GM23338 (cell line): ENCODE measurements around the gene POMT2. TPM values are rescaled to one million over a fixed set of nuclear protein-coding genes. Genes with fewer than 3 reads are reported as not detected.

Source experiments
- ATAC-seq: fragments of 200-7000 bp; cut with Tn5 transposase; 3 replicates; pipeline ENCODE4 v1.9.1; 2020
- DNase-seq: peaks from one replicate; pipeline ENCODE4 v3.0.0-alpha.2; 2015; ENCODE audit warnings: low spot score
- H2AFZ ChIP-seq: fragments of 200-600 bp; sonication (generic); 2 replicates; pipeline ENCODE4 v1.8.0; 2016; ENCODE audit warnings: antibody characterized with exemption, mild to moderate bottlenecking, moderate library complexity
- H3F3A ChIP-seq: fragments of 200-600 bp; sonication (generic); replicated peaks from 2 replicates; pipeline ENCODE4 v1.8.0; 2017; ENCODE audit warnings: antibody characterized with exemption, mixed run types, low read depth
- H3K27ac ChIP-seq: fragments of 200-600 bp; sonication (generic); 2 replicates; pipeline ENCODE4 v1.6.1; 2016; ENCODE audit warnings: low read depth
- H3K27me3 ChIP-seq: fragments of 200-600 bp; sonication (generic); 2 replicates; pipeline ENCODE4 v1.8.0; 2016; ENCODE audit warnings: mild to moderate bottlenecking, mixed run types, moderate library complexity; ENCODE audit not compliant: insufficient read depth
- H3K36me3 ChIP-seq: fragments of 200-600 bp; sonication (generic); 2 replicates; pipeline ENCODE4 v1.8.0; 2016; ENCODE audit warnings: mild to moderate bottlenecking; ENCODE audit not compliant: insufficient read depth
- H3K4me1 ChIP-seq: fragments of 200-600 bp; sonication (generic); 2 replicates; pipeline ENCODE4 v1.8.0; 2016; ENCODE audit warnings: mild to moderate bottlenecking, moderate library complexity; ENCODE audit not compliant: insufficient read depth
- H3K4me2 ChIP-seq: fragments of 200-600 bp; sonication (generic); 2 replicates; pipeline ENCODE4 v1.7.1; 2017; ENCODE audit warnings: mixed run types
- H3K4me3 ChIP-seq: fragments of 200-600 bp; sonication (generic); 2 replicates; pipeline ENCODE4 v1.6.1; 2016; ENCODE audit warnings: mixed run types
- H3K79me2 ChIP-seq: fragments of 200-600 bp; sonication (generic); replicated peaks from 2 replicates; pipeline ENCODE4 v1.8.0; 2017; ENCODE audit warnings: mild to moderate bottlenecking; ENCODE audit not compliant: insufficient read depth
- H3K9me2 ChIP-seq: fragments of 200-600 bp; sonication (generic); 2 replicates; pipeline ENCODE4 v1.8.0; 2017; ENCODE audit not compliant: insufficient read depth
- H4K20me1 ChIP-seq: fragments of 200-600 bp; sonication (generic); replicated peaks from 2 replicates; pipeline ENCODE4 v1.8.0; 2017; ENCODE audit warnings: mild to moderate bottlenecking; ENCODE audit not compliant: insufficient read depth
- H3K27ac Mint-ChIP-seq: 2 replicates; pipeline ENCODE4 v1.8.0; 2020; ENCODE audit warnings: inconsistent platforms, mild to moderate bottlenecking, moderate library complexity, mixed read lengths
- H3K27me3 Mint-ChIP-seq: 3 replicates; pipeline ENCODE4 v1.8.0; 2022; ENCODE audit warnings: low read depth, mild to moderate bottlenecking, moderate library complexity, mixed read lengths, inconsistent platforms; ENCODE audit not compliant: insufficient read depth, poor library complexity
- H3K36me3 Mint-ChIP-seq: 3 replicates; pipeline ENCODE4 v1.8.0; 2021; ENCODE audit warnings: low read depth, mild to moderate bottlenecking, inconsistent platforms, moderate library complexity, mixed read lengths
- H3K4me1 Mint-ChIP-seq: 3 replicates; pipeline ENCODE4 v1.8.0; 2020; ENCODE audit warnings: mild to moderate bottlenecking, inconsistent platforms, mixed read lengths
- H3K4me3 Mint-ChIP-seq: 3 replicates; pipeline ENCODE4 v1.8.0; 2021; ENCODE audit warnings: moderate library complexity, mild to moderate bottlenecking, inconsistent platforms, mixed read lengths
- H3K9me3 Mint-ChIP-seq: 3 replicates; pipeline ENCODE4 v1.8.0; 2020; ENCODE audit warnings: moderate library complexity, mild to moderate bottlenecking, inconsistent platforms, mixed read lengths
- CREB1 ChIP-seq: fragments of 250-450 bp; sonication (Bioruptor Pico); IDR thresholded peaks from 2 replicates; pipeline ENCODE4 v1.5.0; 2020; ENCODE audit warnings: low read depth, mild to moderate bottlenecking, moderate library complexity
- EZH2 ChIP-seq: fragments of 200-600 bp; sonication (generic); IDR thresholded peaks from one replicate; pipeline ENCODE4 v1.8.0; 2017; ENCODE audit warnings: antibody characterized with exemption, mild to moderate bottlenecking, low read depth; ENCODE audit not compliant: unreplicated experiment
- EZH2phosphoT487 ChIP-seq: fragments of 200-600 bp; sonication (generic); IDR thresholded peaks from one replicate; pipeline ENCODE4 v1.8.1; 2018; ENCODE audit warnings: antibody characterized with exemption; ENCODE audit not compliant: unreplicated experiment
- NANOG ChIP-seq: IDR thresholded peaks from 2 replicates; pipeline ENCODE4 v1.6.1; 2016; ENCODE audit warnings: antibody characterized with exemption, borderline replicate concordance
- POLR2AphosphoS5 ChIP-seq: IDR thresholded peaks from 2 replicates; pipeline ENCODE4 v1.6.1; 2016; ENCODE audit warnings: antibody characterized with exemption, low read depth
- STAT1 ChIP-seq: IDR thresholded peaks from one replicate; pipeline ENCODE4 v1.6.1; 2016; ENCODE audit warnings: antibody characterized with exemption; ENCODE audit not compliant: unreplicated experiment
- ZNF114 ChIP-seq: fragments of 250-450 bp; sonication (Bioruptor Pico); IDR thresholded peaks from 2 replicates; pipeline ENCODE4 v1.5.0; 2020; ENCODE audit warnings: mild to moderate bottlenecking, moderate library complexity
- ZNF331 ChIP-seq: fragments of 250-450 bp; sonication (Bioruptor Pico); IDR thresholded peaks from 2 replicates; pipeline ENCODE4 v1.5.0; 2020; ENCODE audit warnings: low read depth, mild to moderate bottlenecking, moderate library complexity
- polyA plus RNA-seq: library from polyadenylated mRNA; unstranded; fragments of >200 nt; fragmentation: Nextera tagmentation; extraction: Ambion mirVana; gene quantifications from 2 replicates; pipeline ENCODE4 v1.2.1, GENCODE V29; 2016
- total RNA-seq: library from RNA; depleted of rRNA; stranded (reverse); fragments of >200 nt; shearing (Covaris generic); gene quantifications from 2 replicates; pipeline ENCODE4 v1.2.3, GENCODE V29; 2014
- TF ChIP-seq, protein P1 (sequence below): IDR thresholded peaks from 2 replicates; pipeline ENCODE4 v1.6.1; 2016; ENCODE audit warnings: antibody characterized with exemption
- TF ChIP-seq, protein P2 (sequence below), 2 experiments: fragments of 200-600 bp in 1 of 2; sonication (generic) in 1 of 2; conservative IDR thresholded peaks; 2 replicates each; pipeline versions ENCODE4 v1.5.1 to v1.6.1; 2016 to 2017; ENCODE audit warnings: antibody characterized with exemption in 2 of 2, low read depth in 2 of 2, mild to moderate bottlenecking in 2 of 2, moderate library complexity in 1 of 2
- TF ChIP-seq, protein P3 (sequence below): fragments of 250-450 bp; sonication (Bioruptor Pico); IDR thresholded peaks from 2 replicates; pipeline ENCODE4 v1.5.0; 2020; ENCODE audit warnings: mild to moderate bottlenecking, moderate library complexity
- TF ChIP-seq, protein P4 (sequence below): IDR thresholded peaks from one replicate; pipeline ENCODE4 v1.6.1; 2018; ENCODE audit warnings: antibody characterized with exemption; ENCODE audit not compliant: unreplicated experiment

POMT2 gene
- total and polyA plus RNA-seq, 2 experiments from 2014 or later: 24.3 to 29.9 TPM

DNA sequence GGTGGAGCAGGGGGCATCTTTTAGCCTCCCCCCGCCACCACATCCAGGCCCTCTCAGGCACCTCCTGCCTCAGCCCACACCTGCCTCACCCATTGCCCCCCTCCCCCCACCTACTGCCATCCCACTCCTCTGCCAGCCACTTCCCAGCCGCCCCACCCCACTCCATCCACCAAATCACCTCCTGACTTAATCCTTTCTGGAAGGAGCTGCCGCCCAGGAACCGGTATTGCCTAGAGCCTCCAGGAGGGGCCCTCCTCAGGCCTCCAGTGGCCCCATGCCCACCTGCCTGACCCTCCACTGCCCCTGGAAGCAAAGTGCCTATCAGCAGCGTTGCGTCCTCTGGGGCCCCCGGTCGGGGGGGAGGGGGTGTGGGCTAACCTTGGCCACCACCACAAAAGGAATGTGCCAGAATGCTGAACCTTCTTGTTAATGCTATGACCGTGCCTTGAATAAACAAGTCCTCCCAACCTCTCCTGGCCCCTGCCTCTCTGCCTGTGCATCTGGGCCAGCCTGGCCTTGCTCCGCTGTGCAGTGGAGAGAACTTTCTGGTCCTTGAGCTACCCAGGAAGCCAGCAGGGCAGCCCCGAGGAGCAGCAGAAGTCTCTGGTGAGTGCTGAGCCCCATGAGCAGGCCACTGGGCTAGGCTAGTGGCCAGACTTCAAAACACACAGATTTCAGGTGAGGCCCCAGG lies 61.5 kb downstream of the POMT2 start:
- peaks cover 2% of the 10 kb centered on the region; the same call in 2 of the 3 replicates for H3K4me1 Mint-ChIP-seq
- ATAC-seq (no peak; the same call in 2 of the 3 replicates), DNase-seq (no peak)
- H3K36me3 ChIP-seq: no peaks in the 10 kb centered on the region
- no peaks in the 10 kb centered on the region for H3K79me2 ChIP-seq
- no peaks in the 10 kb centered on the region for H3K36me3 Mint-ChIP-seq
- no peaks in the 10 kb centered on the region for H3F3A ChIP-seq
- no peak overlapping the region for H3K27ac ChIP-seq
- no peaks in the 10 kb centered on the region for H3K27me3 ChIP-seq
- H3K4me3 ChIP-seq: no peak overlapping the region
- peaks cover 14% of the 10 kb centered on the region for H3K27me3 Mint-ChIP-seq
- no peak overlapping the region for H3K4me2 ChIP-seq
- H4K20me1 ChIP-seq: no peaks in the 10 kb centered on the region
- no peaks in the 10 kb centered on the region for H3K9me2 ChIP-seq
- H3K4me3 Mint-ChIP-seq: no peak overlapping the region; the same call in 2 of the 3 replicates
- H3K4me1 ChIP-seq: no peaks in the 10 kb centered on the region
- H2AFZ ChIP-seq: no peak overlapping the region
- H3K27ac Mint-ChIP-seq: no peak overlapping the region
- H3K9me3 Mint-ChIP-seq: no peaks in the 10 kb centered on the region
- TF ChIP-seq, protein P1, sequence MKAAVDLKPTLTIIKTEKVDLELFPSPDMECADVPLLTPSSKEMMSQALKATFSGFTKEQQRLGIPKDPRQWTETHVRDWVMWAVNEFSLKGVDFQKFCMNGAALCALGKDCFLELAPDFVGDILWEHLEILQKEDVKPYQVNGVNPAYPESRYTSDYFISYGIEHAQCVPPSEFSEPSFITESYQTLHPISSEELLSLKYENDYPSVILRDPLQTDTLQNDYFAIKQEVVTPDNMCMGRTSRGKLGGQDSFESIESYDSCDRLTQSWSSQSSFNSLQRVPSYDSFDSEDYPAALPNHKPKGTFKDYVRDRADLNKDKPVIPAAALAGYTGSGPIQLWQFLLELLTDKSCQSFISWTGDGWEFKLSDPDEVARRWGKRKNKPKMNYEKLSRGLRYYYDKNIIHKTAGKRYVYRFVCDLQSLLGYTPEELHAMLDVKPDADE: no peak
- TF ChIP-seq STAT1 (no peak), POLR2AphosphoS5 (no peak), NANOG (no peak), EZH2 (no peak), ZNF331 (CRISPR knock-in tag) (no peak), EZH2phosphoT487 (no peak), CREB1 (CRISPR knock-in tag) (no peak), ZNF114 (CRISPR knock-in tag) (no peak)
- TF ChIP-seq, protein P2, sequence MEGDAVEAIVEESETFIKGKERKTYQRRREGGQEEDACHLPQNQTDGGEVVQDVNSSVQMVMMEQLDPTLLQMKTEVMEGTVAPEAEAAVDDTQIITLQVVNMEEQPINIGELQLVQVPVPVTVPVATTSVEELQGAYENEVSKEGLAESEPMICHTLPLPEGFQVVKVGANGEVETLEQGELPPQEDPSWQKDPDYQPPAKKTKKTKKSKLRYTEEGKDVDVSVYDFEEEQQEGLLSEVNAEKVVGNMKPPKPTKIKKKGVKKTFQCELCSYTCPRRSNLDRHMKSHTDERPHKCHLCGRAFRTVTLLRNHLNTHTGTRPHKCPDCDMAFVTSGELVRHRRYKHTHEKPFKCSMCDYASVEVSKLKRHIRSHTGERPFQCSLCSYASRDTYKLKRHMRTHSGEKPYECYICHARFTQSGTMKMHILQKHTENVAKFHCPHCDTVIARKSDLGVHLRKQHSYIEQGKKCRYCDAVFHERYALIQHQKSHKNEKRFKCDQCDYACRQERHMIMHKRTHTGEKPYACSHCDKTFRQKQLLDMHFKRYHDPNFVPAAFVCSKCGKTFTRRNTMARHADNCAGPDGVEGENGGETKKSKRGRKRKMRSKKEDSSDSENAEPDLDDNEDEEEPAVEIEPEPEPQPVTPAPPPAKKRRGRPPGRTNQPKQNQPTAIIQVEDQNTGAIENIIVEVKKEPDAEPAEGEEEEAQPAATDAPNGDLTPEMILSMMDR (conservative IDR thresholded peaks at IDR 0.05; ENCODE audit: low read depth in 2 of 2): no peak
- TF ChIP-seq, protein P3, sequence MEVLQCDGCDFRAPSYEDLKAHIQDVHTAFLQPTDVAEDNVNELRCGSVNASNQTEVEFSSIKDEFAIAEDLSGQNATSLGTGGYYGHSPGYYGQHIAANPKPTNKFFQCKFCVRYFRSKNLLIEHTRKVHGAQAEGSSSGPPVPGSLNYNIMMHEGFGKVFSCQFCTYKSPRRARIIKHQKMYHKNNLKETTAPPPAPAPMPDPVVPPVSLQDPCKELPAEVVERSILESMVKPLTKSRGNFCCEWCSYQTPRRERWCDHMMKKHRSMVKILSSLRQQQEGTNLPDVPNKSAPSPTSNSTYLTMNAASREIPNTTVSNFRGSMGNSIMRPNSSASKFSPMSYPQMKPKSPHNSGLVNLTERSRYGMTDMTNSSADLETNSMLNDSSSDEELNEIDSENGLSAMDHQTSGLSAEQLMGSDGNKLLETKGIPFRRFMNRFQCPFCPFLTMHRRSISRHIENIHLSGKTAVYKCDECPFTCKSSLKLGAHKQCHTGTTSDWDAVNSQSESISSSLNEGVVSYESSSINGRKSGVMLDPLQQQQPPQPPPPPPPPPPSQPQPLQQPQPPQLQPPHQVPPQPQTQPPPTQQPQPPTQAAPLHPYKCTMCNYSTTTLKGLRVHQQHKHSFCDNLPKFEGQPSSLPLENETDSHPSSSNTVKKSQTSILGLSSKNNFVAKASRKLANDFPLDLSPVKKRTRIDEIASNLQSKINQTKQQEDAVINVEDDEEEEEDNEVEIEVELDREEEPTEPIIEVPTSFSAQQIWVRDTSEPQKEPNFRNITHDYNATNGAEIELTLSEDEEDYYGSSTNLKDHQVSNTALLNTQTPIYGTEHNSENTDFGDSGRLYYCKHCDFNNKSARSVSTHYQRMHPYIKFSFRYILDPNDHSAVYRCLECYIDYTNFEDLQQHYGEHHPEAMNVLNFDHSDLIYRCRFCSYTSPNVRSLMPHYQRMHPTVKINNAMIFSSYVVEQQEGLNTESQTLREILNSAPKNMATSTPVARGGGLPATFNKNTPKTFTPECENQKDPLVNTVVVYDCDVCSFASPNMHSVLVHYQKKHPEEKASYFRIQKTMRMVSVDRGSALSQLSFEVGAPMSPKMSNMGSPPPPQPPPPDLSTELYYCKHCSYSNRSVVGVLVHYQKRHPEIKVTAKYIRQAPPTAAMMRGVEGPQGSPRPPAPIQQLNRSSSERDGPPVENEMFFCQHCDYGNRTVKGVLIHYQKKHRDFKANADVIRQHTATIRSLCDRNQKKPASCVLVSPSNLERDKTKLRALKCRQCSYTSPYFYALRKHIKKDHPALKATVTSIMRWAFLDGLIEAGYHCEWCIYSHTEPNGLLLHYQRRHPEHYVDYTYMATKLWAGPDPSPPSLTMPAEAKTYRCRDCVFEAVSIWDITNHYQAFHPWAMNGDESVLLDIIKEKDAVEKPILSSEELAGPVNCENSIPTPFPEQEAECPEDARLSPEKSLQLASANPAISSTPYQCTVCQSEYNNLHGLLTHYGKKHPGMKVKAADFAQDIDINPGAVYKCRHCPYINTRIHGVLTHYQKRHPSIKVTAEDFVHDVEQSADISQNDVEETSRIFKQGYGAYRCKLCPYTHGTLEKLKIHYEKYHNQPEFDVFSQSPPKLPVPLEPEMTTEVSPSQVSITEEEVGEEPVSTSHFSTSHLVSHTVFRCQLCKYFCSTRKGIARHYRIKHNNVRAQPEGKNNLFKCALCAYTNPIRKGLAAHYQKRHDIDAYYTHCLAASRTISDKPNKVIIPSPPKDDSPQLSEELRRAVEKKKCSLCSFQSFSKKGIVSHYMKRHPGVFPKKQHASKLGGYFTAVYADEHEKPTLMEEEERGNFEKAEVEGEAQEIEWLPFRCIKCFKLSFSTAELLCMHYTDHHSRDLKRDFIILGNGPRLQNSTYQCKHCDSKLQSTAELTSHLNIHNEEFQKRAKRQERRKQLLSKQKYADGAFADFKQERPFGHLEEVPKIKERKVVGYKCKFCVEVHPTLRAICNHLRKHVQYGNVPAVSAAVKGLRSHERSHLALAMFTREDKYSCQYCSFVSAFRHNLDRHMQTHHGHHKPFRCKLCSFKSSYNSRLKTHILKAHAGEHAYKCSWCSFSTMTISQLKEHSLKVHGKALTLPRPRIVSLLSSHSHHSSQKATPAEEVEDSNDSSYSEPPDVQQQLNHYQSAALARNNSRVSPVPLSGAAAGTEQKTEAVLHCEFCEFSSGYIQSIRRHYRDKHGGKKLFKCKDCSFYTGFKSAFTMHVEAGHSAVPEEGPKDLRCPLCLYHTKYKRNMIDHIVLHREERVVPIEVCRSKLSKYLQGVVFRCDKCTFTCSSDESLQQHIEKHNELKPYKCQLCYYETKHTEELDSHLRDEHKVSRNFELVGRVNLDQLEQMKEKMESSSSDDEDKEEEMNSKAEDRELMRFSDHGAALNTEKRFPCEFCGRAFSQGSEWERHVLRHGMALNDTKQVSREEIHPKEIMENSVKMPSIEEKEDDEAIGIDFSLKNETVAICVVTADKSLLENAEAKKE: no peak
- TF ChIP-seq, protein P4, sequence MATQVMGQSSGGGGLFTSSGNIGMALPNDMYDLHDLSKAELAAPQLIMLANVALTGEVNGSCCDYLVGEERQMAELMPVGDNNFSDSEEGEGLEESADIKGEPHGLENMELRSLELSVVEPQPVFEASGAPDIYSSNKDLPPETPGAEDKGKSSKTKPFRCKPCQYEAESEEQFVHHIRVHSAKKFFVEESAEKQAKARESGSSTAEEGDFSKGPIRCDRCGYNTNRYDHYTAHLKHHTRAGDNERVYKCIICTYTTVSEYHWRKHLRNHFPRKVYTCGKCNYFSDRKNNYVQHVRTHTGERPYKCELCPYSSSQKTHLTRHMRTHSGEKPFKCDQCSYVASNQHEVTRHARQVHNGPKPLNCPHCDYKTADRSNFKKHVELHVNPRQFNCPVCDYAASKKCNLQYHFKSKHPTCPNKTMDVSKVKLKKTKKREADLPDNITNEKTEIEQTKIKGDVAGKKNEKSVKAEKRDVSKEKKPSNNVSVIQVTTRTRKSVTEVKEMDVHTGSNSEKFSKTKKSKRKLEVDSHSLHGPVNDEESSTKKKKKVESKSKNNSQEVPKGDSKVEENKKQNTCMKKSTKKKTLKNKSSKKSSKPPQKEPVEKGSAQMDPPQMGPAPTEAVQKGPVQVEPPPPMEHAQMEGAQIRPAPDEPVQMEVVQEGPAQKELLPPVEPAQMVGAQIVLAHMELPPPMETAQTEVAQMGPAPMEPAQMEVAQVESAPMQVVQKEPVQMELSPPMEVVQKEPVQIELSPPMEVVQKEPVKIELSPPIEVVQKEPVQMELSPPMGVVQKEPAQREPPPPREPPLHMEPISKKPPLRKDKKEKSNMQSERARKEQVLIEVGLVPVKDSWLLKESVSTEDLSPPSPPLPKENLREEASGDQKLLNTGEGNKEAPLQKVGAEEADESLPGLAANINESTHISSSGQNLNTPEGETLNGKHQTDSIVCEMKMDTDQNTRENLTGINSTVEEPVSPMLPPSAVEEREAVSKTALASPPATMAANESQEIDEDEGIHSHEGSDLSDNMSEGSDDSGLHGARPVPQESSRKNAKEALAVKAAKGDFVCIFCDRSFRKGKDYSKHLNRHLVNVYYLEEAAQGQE: no peak
